Transverse colon (tissue), 4 donors: ENCODE data around the gene FNIP2. TPM values are rescaled to one million over a fixed set of nuclear protein-coding genes. Genes with fewer than 3 reads are reported as not detected.

Source experiments
- DNase-seq: peaks from one replicate; pipeline ENCODE4 v3.0.0-alpha.2; 2019
- H3K27ac ChIP-seq, 4 donors: fragments of 200-600 bp; sonication (generic); 2 replicates each; pipeline ENCODE4 v1.5.1; 2016 to 2018; ENCODE audit warnings: inconsistent platforms in 4 of 4
- H3K27me3 ChIP-seq: fragments of 200-600 bp; sonication (generic); 2 replicates; pipeline ENCODE4 v1.5.1; 2017; ENCODE audit warnings: inconsistent platforms
- H3K36me3 ChIP-seq, 4 donors: fragments of 200-600 bp; sonication (generic); 2 replicates each; pipeline ENCODE4 v1.5.1; 2017 to 2019; ENCODE audit warnings: inconsistent platforms in 4 of 4
- H3K4me1 ChIP-seq, 4 donors: fragments of 200-600 bp; sonication (generic); 2 replicates each; pipeline ENCODE4 v1.5.1; 2017 to 2020; ENCODE audit warnings: inconsistent platforms in 4 of 4
- H3K4me3 ChIP-seq, 4 donors: fragments of 200-600 bp; sonication (generic); 1 replicate in 1 of 4; 2 replicates in 3 of 4; pipeline versions ENCODE4 v1.5.1 to v1.6.1; 2017 to 2019; ENCODE audit warnings: inconsistent platforms in 4 of 4
- H3K9me3 ChIP-seq, 2 donors: fragments of 200-600 bp; sonication (generic); 2 replicates each; pipeline ENCODE4 v1.5.1; 2017 to 2019; ENCODE audit warnings: inconsistent platforms in 2 of 2
- EP300 ChIP-seq: sonication (generic); formaldehyde crosslinking; IDR thresholded peaks from one replicate; pipeline ENCODE4 v1.6.1; 2017; ENCODE audit warnings: antibody characterized with exemption, low read depth
- POLR2A ChIP-seq: fragments of 450-650 bp; IDR thresholded peaks from one replicate; pipeline ENCODE4 v1.6.1; 2016; ENCODE audit warnings: antibody characterized with exemption, mild to moderate bottlenecking, moderate library complexity
- POLR2AphosphoS5 ChIP-seq, 3 donors: sonication (generic); formaldehyde crosslinking; IDR thresholded peaks; one replicate each; pipeline ENCODE4 v1.6.1; 2016; ENCODE audit warnings: antibody characterized with exemption in 3 of 3
- WGBS, 2 donors: methylation state at CpG; one replicate each; pipeline ENCODE4 v1.1.5; 2018; ENCODE audit warnings: low coverage in 1 of 2; 5-methylcytosine and 5-hydroxymethylcytosine counted together
- in situ Hi-C, 4 donors: fragments of 200-750 bp; cut with MboI; loops; one replicate each; pipeline versions ENCODE4 v1.15.0 to v1.15.1; 2017; ENCODE audit warnings: low sequenced_read_pairs in 3 of 4, low pct_ligation_motif_present in 1 of 4, low pct_unique_long_range_greater_than_20kb in 1 of 4
- intact Hi-C: fragments of 100-400 bp; cut with DNase I; formaldehyde crosslinking; loops from one replicate; pipeline ENCODE4 v1.15.1; 2023; ENCODE audit warnings: low total_unique reads
- total RNA-seq, 4 donors: library from RNA; depleted of rRNA; stranded (reverse); fragments of >200 nt; gene quantifications; one replicate each; pipeline ENCODE4 v1.1.0, GENCODE V29; 2016
- TF ChIP-seq, protein P1 (sequence below), 5 experiments: fragments of 200-600 bp in 3 of 5; fragments of 450-650 bp in 2 of 5; sonication (generic) in 3 of 5; IDR thresholded peaks; 1 replicate in 2 of 5; 2 replicates in 3 of 5; pipeline ENCODE4 v1.5.1; 2016 to 2017; ENCODE audit warnings: antibody characterized with exemption in 5 of 5, inconsistent platforms in 3 of 5, mild to moderate bottlenecking in 2 of 5, moderate library complexity in 1 of 5

The FNIP2 gene
- total RNA-seq, 4 donors from 2014 or later, result 47.2 to 105 (median 64.0) TPM

GRCh38 chr4:158856852-158857251 is 88.0 kb downstream of the FNIP2 start:
- H3K36me3 ChIP-seq, result peaks cover 0 to 17% (median 4%) of the 10 kb centered on the region in 4 donors
- intact Hi-C loops, result loop anchor here (2.0 to 5.0 kb wide), 2 partner anchors 332 to 345 kb away; no protein-coding TSS in a partner anchor
- WGBS, 2 donors, result 67 to 78% methylated on average over 2 of the region's 2 CpGs

GRCh38 chr4:158857951-158858350 is 89.1 kb downstream of the FNIP2 start:
- Histone ChIP-seq H3K4me3 (no peak overlapping the region), H3K9me3 (no peaks in the 10 kb centered on the region), H3K27me3 (no peaks in the 10 kb centered on the region), H3K4me1 (no peaks in the 10 kb centered on the region), H3K36me3 (peaks cover 0 to 28% (median 6%) of the 10 kb centered on the region in 4 donors), H3K27ac (no peak overlapping the region)
- TF ChIP-seq, protein P1, sequence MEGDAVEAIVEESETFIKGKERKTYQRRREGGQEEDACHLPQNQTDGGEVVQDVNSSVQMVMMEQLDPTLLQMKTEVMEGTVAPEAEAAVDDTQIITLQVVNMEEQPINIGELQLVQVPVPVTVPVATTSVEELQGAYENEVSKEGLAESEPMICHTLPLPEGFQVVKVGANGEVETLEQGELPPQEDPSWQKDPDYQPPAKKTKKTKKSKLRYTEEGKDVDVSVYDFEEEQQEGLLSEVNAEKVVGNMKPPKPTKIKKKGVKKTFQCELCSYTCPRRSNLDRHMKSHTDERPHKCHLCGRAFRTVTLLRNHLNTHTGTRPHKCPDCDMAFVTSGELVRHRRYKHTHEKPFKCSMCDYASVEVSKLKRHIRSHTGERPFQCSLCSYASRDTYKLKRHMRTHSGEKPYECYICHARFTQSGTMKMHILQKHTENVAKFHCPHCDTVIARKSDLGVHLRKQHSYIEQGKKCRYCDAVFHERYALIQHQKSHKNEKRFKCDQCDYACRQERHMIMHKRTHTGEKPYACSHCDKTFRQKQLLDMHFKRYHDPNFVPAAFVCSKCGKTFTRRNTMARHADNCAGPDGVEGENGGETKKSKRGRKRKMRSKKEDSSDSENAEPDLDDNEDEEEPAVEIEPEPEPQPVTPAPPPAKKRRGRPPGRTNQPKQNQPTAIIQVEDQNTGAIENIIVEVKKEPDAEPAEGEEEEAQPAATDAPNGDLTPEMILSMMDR (IDR thresholded peaks at IDR 0.05), result no peak
- no peak for TF ChIP-seq POLR2A
- TF ChIP-seq EP300, result no peak
- TF ChIP-seq POLR2AphosphoS5 (IDR thresholded peaks at IDR 0.05), result no peak
- in situ Hi-C loops (loop anchor here (10.0 to 25.0 kb wide), 5 partner anchors 133 to 579 kb away; partner anchors contain the start of gene PPID (in 1 of the 4)), intact Hi-C loops (loop anchor here (2.0 to 5.0 kb wide), 2 partner anchors 331 to 344 kb away; no protein-coding TSS in a partner anchor)
- 87 to 88% methylated on average over 1 of the region's 1 CpG for WGBS, 2 donors
- DNase-seq, result no peak

More at GRCh38 chr4:158856852-158857251, 88.0 kb downstream of the FNIP2 start:
- Histone ChIP-seq H3K27me3 (no peaks in the 10 kb centered on the region), H3K4me3 (no peak overlapping the region), H3K4me1 (no peaks in the 10 kb centered on the region), H3K9me3 (no peaks in the 10 kb centered on the region), H3K27ac (no peak overlapping the region)
- no peak for DNase-seq
- in situ Hi-C loops, result loop anchor here (10.0 to 25.0 kb wide), 5 partner anchors 132 to 580 kb away; partner anchors contain the start of gene PPID (in 1 of the 4)
- TF ChIP-seq, protein P1 (IDR thresholded peaks at IDR 0.05), result peak; percentile 42 to 57 (median 47)
- TF ChIP-seq POLR2A, result no peak

GRCh38 chr4:158858410-158859199 is 89.8 kb downstream of the FNIP2 start:
- Histone ChIP-seq H3K27me3 (no peaks in the 10 kb centered on the region), H3K27ac (peak overlapping the region in 1 of 4 donors; percentile 11), H3K36me3 (peaks cover 0 to 34% (median 9%) of the 10 kb centered on the region in 4 donors), H3K4me3 (no peak overlapping the region), H3K4me1 (no peaks in the 10 kb centered on the region), H3K9me3 (no peaks in the 10 kb centered on the region)
- no peak for DNase-seq
- TF ChIP-seq POLR2AphosphoS5 (IDR thresholded peaks at IDR 0.05), result no peak
- TF ChIP-seq EP300, result no peak
- no peak for TF ChIP-seq POLR2A
- TF ChIP-seq, protein P1 (IDR thresholded peaks at IDR 0.05), result no peak
- 74 to 79% methylated on average over 6 of the region's 6 CpGs for WGBS, 2 donors
- in situ Hi-C loops, result loop anchor here (10.0 to 25.0 kb wide), 5 partner anchors 134 to 579 kb away; partner anchors contain the start of gene PPID (in 1 of the 4)
- intact Hi-C loops, result loop anchor here (5.0 kb wide), 1 partner anchor 344 kb away; no protein-coding TSS in a partner anchor

DNA sequence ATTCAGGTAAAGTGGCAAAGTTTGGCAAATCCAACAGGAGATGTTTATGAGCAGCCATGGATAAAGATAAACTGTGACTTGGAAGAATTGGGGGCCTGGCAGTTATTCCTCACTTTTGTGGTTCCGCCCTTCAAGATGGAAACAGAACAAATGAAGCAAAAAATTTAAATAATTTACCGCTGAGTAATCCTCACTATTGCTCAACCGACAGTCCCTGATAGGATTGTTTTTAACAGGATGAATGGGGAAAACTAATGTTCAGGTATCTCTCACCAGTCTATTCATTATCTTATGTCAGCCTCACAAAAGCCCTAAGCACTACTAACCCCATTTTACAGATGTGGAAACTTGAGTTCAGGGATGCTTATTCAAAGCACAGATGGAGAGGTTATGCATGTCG is 90.8 kb downstream of the FNIP2 start:
- intact Hi-C loops (loop anchor here (5.0 kb wide), 2 partner anchors 238 to 343 kb away; no protein-coding TSS in a partner anchor), in situ Hi-C loops (loop anchor here (10.0 to 25.0 kb wide), 6 partner anchors 135 to 578 kb away; partner anchors contain the start of gene PPID (in 1 of the 4))
- Histone ChIP-seq H3K4me3 (no peak overlapping the region), H3K9me3 (no peaks in the 10 kb centered on the region), H3K4me1 (no peaks in the 10 kb centered on the region), H3K27ac (no peak overlapping the region), H3K27me3 (no peaks in the 10 kb centered on the region), H3K36me3 (peaks cover 0 to 40% (median 9%) of the 10 kb centered on the region in 4 donors)
- DNase-seq, result no peak
- TF ChIP-seq, protein P1 (IDR thresholded peaks at IDR 0.05), result no peak
- TF ChIP-seq POLR2AphosphoS5 (IDR thresholded peaks at IDR 0.05) (no peak), EP300 (no peak), POLR2A (no peak)
- 97 to 98% methylated on average over 4 of the region's 4 CpGs for WGBS, 2 donors
